ENCODE data around the gene IFNK.
"Not testable (repeated sequence)": the region's sequence is repeated elsewhere in the genome, so short reads cannot be mapped to it uniquely, and the experiment has no call there.

Gene IFNK

GRCh38 chr9:27524236-27524635, at the start of gene IFNK:
Gene IFNK (plus strand): TSS chr9:27524290. CDS start chr9:27524337, 47 bp downstream.
- no peak for DNase-seq (ENCODE audit: low spot score)

GRCh38 chr9:27474305-27474704, 49.8 kb upstream of the IFNK start:
- no peak for DNase-seq (ENCODE audit: low spot score)

GRCh38 chr9:27475057-27475595, 49.0 kb upstream of the IFNK start:
- DNase-seq (ENCODE audit: low spot score): no peak

GRCh38 chr9:27476870-27477515, 47.1 kb upstream of the IFNK start:
- DNase-seq (ENCODE audit: low spot score): no peak

- DNase-seq (ENCODE audit: low spot score): no peak
Measured at GRCh38 chr9:27478322-27478721, 45.8 kb upstream of the IFNK start.

GRCh38 chr9:27482709-27483108, 41.4 kb upstream of the IFNK start:
- no peak for DNase-seq (ENCODE audit: low spot score)

- no peak for DNase-seq (ENCODE audit: low spot score)
Measured at GRCh38 chr9:27483576-27483975, 40.5 kb upstream of the IFNK start.

GRCh38 chr9:27485158-27485557, 38.9 kb upstream of the IFNK start:
- no peak for DNase-seq (ENCODE audit: low spot score)

- DNase-seq (ENCODE audit: low spot score): no peak
Measured at GRCh38 chr9:27487128-27487640, 36.9 kb upstream of the IFNK start.

- DNase-seq (ENCODE audit: low spot score): no peak
Measured at GRCh38 chr9:27487927-27488326, 36.2 kb upstream of the IFNK start.

- DNase-seq (ENCODE audit: low spot score): no peak
Measured at GRCh38 chr9:27489087-27489876, 34.8 kb upstream of the IFNK start.

- DNase-seq (ENCODE audit: low spot score): no peak
Measured at GRCh38 chr9:27491154-27491553, 32.9 kb upstream of the IFNK start.

GRCh38 chr9:27495480-27496134, 28.5 kb upstream of the IFNK start:
- no peak for DNase-seq (ENCODE audit: low spot score)

GRCh38 chr9:27496135-27496504, 28.0 kb upstream of the IFNK start:
- DNase-seq (ENCODE audit: low spot score): no peak

GRCh38 chr9:27497883-27498417, 26.1 kb upstream of the IFNK start:
- no peak for DNase-seq (ENCODE audit: low spot score)

- no peak for DNase-seq (ENCODE audit: low spot score)
Measured at GRCh38 chr9:27499451-27499850, 24.6 kb upstream of the IFNK start.

GRCh38 chr9:27500902-27501301, 23.2 kb upstream of the IFNK start:
- not testable (repeated sequence) for DNase-seq (ENCODE audit: low spot score)

GRCh38 chr9:27503623-27504022, 20.5 kb upstream of the IFNK start:
- DNase-seq (ENCODE audit: low spot score): no peak

GRCh38 chr9:27504259-27504658, 19.8 kb upstream of the IFNK start:
- no peak for DNase-seq (ENCODE audit: low spot score)

- no peak for DNase-seq (ENCODE audit: low spot score)
Measured at GRCh38 chr9:27505744-27506161, 18.3 kb upstream of the IFNK start.

GRCh38 chr9:27506981-27507380, 17.1 kb upstream of the IFNK start:
- no peak for DNase-seq (ENCODE audit: low spot score)

- DNase-seq (ENCODE audit: low spot score): no peak
Measured at GRCh38 chr9:27510780-27511179, 13.3 kb upstream of the IFNK start.
